OCI-LY7 (cell line): ENCODE measurements around the gene BASP1. TPM values are rescaled to one million over a fixed set of nuclear protein-coding genes. Genes with fewer than 3 reads are reported as not detected.

Source experiments
- BruUV-seq: library from RNA; stranded (reverse); fragments of 400-500 nt; replicated peaks from 2 replicates; lab custom pipeline; 2021; lab: Mats Ljungman, UMichigan
- CTCF ChIA-PET: fragments of 300-600 bp; sonication (Branson Sonifier 250); formaldehyde crosslinking; loops from one replicate; lab custom pipeline; 2022; ENCODE audit warnings: antibody characterized with exemption; ENCODE audit not compliant: unreplicated experiment; lab: Charles Lee
- POLR2A ChIA-PET: fragments of 300-600 bp; sonication (Branson Sonifier 250); formaldehyde crosslinking; loops from one replicate; lab custom pipeline; 2022; ENCODE audit warnings: antibody characterized with exemption; lab: Charles Lee
- DNase-seq: peaks from one replicate; pipeline ENCODE4 v3.0.0-alpha.2; 2015; ENCODE audit warnings: low spot score
- H2AFZ ChIP-seq: fragments of 200-600 bp; sonication (generic), shearing (Covaris generic); 2 replicates; pipeline ENCODE4 v1.6.1; 2014; ENCODE audit warnings: mild to moderate bottlenecking, antibody characterized with exemption, low read length, moderate library complexity
- H3K27ac ChIP-seq: fragments of 200-600 bp; sonication (generic); 2 replicates; pipeline ENCODE4 v1.5.1; 2014; ENCODE audit warnings: mixed run types, low read depth, mild to moderate bottlenecking, moderate library complexity, low read length, inconsistent platforms; ENCODE audit not compliant: poor library complexity, severe bottlenecking
- H3K36me3 ChIP-seq: fragments of 200-600 bp; sonication (generic); 2 replicates; pipeline ENCODE4 v1.6.1; 2014; ENCODE audit warnings: mild to moderate bottlenecking, antibody characterized with exemption, low read length, moderate library complexity, mixed read lengths; ENCODE audit not compliant: insufficient read depth
- H3K4me1 ChIP-seq: fragments of 200-600 bp; sonication (generic); 2 replicates; pipeline ENCODE4 v1.5.1; 2014; ENCODE audit warnings: mild to moderate bottlenecking, low read length; ENCODE audit not compliant: insufficient read depth, poor library complexity, severe bottlenecking
- H3K4me2 ChIP-seq: fragments of 200-600 bp; sonication (generic); 2 replicates; pipeline ENCODE4 v1.6.1; 2014; ENCODE audit warnings: mild to moderate bottlenecking, low read length
- H3K4me3 ChIP-seq: fragments of 200-600 bp; sonication (generic); 2 replicates; pipeline ENCODE4 v1.5.1; 2014; ENCODE audit warnings: mild to moderate bottlenecking, low read depth, low read length; ENCODE audit not compliant: poor library complexity, severe bottlenecking
- H3K79me2 ChIP-seq: fragments of 200-600 bp; sonication (generic); 2 replicates; pipeline ENCODE4 v1.6.1; 2016; ENCODE audit warnings: low read depth, mild to moderate bottlenecking, low read length, moderate library complexity, mixed read lengths; ENCODE audit not compliant: insufficient read depth
- H3K9me2 ChIP-seq: fragments of 200-600 bp; sonication (generic); 2 replicates; pipeline ENCODE4 v1.6.1; 2016; ENCODE audit warnings: mild to moderate bottlenecking, low read length, mixed read lengths; ENCODE audit not compliant: insufficient read depth
- H3K9me3 ChIP-seq: fragments of 200-600 bp; sonication (generic); 2 replicates; pipeline ENCODE4 v1.6.1; 2014; ENCODE audit warnings: mild to moderate bottlenecking, mixed run types, low read length, mixed read lengths
- H4K20me1 ChIP-seq: fragments of 200-600 bp; sonication (generic); 2 replicates; pipeline ENCODE4 v1.6.1; 2014; ENCODE audit warnings: mild to moderate bottlenecking, antibody characterized with exemption, low read length, moderate library complexity, mixed read lengths; ENCODE audit not compliant: insufficient read depth
- CTCF ChIP-seq: fragments of 200-600 bp; sonication (generic); conservative IDR thresholded peaks from 2 replicates; pipeline ENCODE4 v1.5.1; 2014; ENCODE audit warnings: mild to moderate bottlenecking, antibody characterized with exemption, low read length, moderate library complexity, mixed read lengths
- EZH2phosphoT487 ChIP-seq: fragments of 200-600 bp; sonication (generic); IDR thresholded peaks from 2 replicates; pipeline ENCODE4 v1.6.1; 2018; ENCODE audit warnings: low read depth, borderline replicate concordance, mild to moderate bottlenecking, mixed run types, antibody characterized with exemption, low read length, moderate library complexity, mixed read lengths
- intact Hi-C: fragments of 100-400 bp; cut with micrococcal nuclease; formaldehyde crosslinking; loops from one replicate; pipeline ENCODE4 v1.10.0; 2022; ENCODE audit not compliant: unreplicated experiment
- total RNA-seq, 2 experiments: library from RNA; depleted of rRNA in 1 of 2; stranded (reverse); fragments of >200 nt in 1 of 2; shearing (Covaris generic) in 1 of 2; gene quantifications; 2 replicates each; pipeline ENCODE4 v1.2.3, GENCODE V29; 2014 to 2022

Gene BASP1
- total RNA-seq, 2 experiments from 2014 or later = 23.4 to 64.8 TPM

GRCh38 chr5:17265041-17265440, 47.6 kb downstream of the BASP1 start:
- intact Hi-C loops = loop anchor here (5.0 kb wide), 2 partner anchors 48 to 52 kb away; partner anchors contain the start of gene BASP1
- Histone ChIP-seq H3K4me1 (peaks cover 77% of the 10 kb centered on the region), H4K20me1 (no peaks in the 10 kb centered on the region), H2AFZ (no peak overlapping the region), H3K36me3 (peaks cover 36% of the 10 kb centered on the region), H3K4me3 (no peak overlapping the region), H3K9me3 (peaks cover 3% of the 10 kb centered on the region; the same call in 1 of the 2 replicates), H3K4me2 (no peak overlapping the region; the same call in 1 of the 2 replicates), H3K27ac (no peak overlapping the region), H3K9me2 (no peaks in the 10 kb centered on the region), H3K79me2 (peaks cover 84% of the 10 kb centered on the region)
- no peak for TF ChIP-seq EZH2phosphoT487
- no peak for TF ChIP-seq CTCF
- BruUV-seq = no TSS peak
- CTCF ChIA-PET = interaction anchor here (1.2 kb wide), 1 partner anchor 50 kb away, joined by 3 read pairs; no protein-coding TSS in a partner anchor
- DNase-seq = no peak
- POLR2A ChIA-PET = interaction anchor here (0.8 to 1.8 kb wide), 4 partner anchors 9 to 31 kb away, joined by 3 to 10 read pairs (median 4); no protein-coding TSS in a partner anchor

- H3K9me2 ChIP-seq = no peaks in the 10 kb centered on the region
- POLR2A ChIA-PET = interaction anchor here (0.7 to 6.5 kb wide), 4 partner anchors 9 to 54 kb away, joined by 3 to 55 read pairs (median 4); no protein-coding TSS in a partner anchor
- H3K4me3 ChIP-seq = peak overlapping the region; percentile 56
- DNase-seq = peak; percentile 68
- BruUV-seq = no TSS peak
- intact Hi-C loops = loop anchor here (5.0 kb wide), 2 partner anchors 50 kb away; partner anchors contain the start of gene BASP1
- peaks cover 86% of the 10 kb centered on the region for H3K79me2 ChIP-seq
- H2AFZ ChIP-seq = no peak overlapping the region; the same call in 1 of the 2 replicates
- H3K36me3 ChIP-seq = peaks cover 36% of the 10 kb centered on the region
- peak overlapping the region; percentile 55 for H3K4me2 ChIP-seq
- TF ChIP-seq CTCF = no peak
- TF ChIP-seq EZH2phosphoT487 = no peak
- peaks cover 77% of the 10 kb centered on the region for H3K4me1 ChIP-seq
- no peaks in the 10 kb centered on the region for H4K20me1 ChIP-seq
- CTCF ChIA-PET = no interaction called here
- peak overlapping the region; percentile 74 for H3K27ac ChIP-seq
- H3K9me3 ChIP-seq = peaks cover 8% of the 10 kb centered on the region; the same call in 1 of the 2 replicates
Measured at GRCh38 chr5:17267106-17267505, 49.7 kb downstream of the BASP1 start.

GRCh38 chr5:17269201-17269600, 51.8 kb downstream of the BASP1 start:
- H3K4me2 ChIP-seq = peak overlapping the region; percentile 55
- ChIA-PET POLR2A (interaction anchor here (0.7 to 6.5 kb wide), 14 partner anchors 8 to 1677 kb away, joined by 3 to 55 read pairs (median 3); no protein-coding TSS in a partner anchor), CTCF (interaction anchor here (0.9 kb wide), 1 partner anchor 77 kb away, joined by 3 read pairs; no protein-coding TSS in a partner anchor)
- DNase-seq = peak; percentile 72
- no peak overlapping the region for H2AFZ ChIP-seq
- intact Hi-C loops = loop anchor here (5.0 kb wide), 2 partner anchors 48 to 52 kb away; partner anchors contain the start of gene BASP1
- no peaks in the 10 kb centered on the region for H3K9me2 ChIP-seq
- no peaks in the 10 kb centered on the region for H4K20me1 ChIP-seq
- H3K36me3 ChIP-seq = peaks cover 24% of the 10 kb centered on the region
- TF ChIP-seq CTCF = no peak
- no peak for TF ChIP-seq EZH2phosphoT487
- H3K27ac ChIP-seq = peak overlapping the region; percentile 74
- H3K9me3 ChIP-seq = peaks cover 8% of the 10 kb centered on the region; the same call in 1 of the 2 replicates
- peaks cover 86% of the 10 kb centered on the region for H3K4me1 ChIP-seq
- peak overlapping the region; percentile 45 for H3K4me3 ChIP-seq
- BruUV-seq = no TSS peak
- peaks cover 88% of the 10 kb centered on the region for H3K79me2 ChIP-seq
